Testis (tissue), 2 donors: ENCODE results near the gene TBC1D5.

Source experiments
- CTCF ChIP-seq, 3 experiments: fragments of 450-650 bp in 2 of 3; fragments of 200-600 bp in 1 of 3; sonication (generic) in 1 of 3; IDR thresholded peaks; one replicate each; pipeline ENCODE4 v1.5.1; 2016 to 2019; ENCODE audit warnings: antibody characterized with exemption in 3 of 3, mild to moderate bottlenecking in 2 of 3, moderate library complexity in 1 of 3
- POLR2A ChIP-seq: fragments of 450-650 bp; IDR thresholded peaks from one replicate; pipeline ENCODE4 v1.6.1; 2017; ENCODE audit warnings: antibody characterized with exemption, mild to moderate bottlenecking, moderate library complexity

- TF ChIP-seq POLR2A (no peak), CTCF (IDR thresholded peaks at IDR 0.05) (no peak)
Measured at GRCh38 chr3:17761563-17761962, 19.1 kb upstream of the TBC1D5 start.
